GM19239 (cell line): ENCODE data around the gene UBA1.

ENCODE experiments used
- DNase-seq: peaks from one replicate; pipeline ENCODE4 v3.0.0; 2011; ENCODE audit warnings: low spot score; ENCODE audit not compliant: insufficient read length
- FAIRE-seq: peaks from 2 replicates; lab custom pipeline; 2011; peaks lifted over from hg19 to GRCh38; lab: Jason Lieb, UNC

UBA1 gene

DNA sequence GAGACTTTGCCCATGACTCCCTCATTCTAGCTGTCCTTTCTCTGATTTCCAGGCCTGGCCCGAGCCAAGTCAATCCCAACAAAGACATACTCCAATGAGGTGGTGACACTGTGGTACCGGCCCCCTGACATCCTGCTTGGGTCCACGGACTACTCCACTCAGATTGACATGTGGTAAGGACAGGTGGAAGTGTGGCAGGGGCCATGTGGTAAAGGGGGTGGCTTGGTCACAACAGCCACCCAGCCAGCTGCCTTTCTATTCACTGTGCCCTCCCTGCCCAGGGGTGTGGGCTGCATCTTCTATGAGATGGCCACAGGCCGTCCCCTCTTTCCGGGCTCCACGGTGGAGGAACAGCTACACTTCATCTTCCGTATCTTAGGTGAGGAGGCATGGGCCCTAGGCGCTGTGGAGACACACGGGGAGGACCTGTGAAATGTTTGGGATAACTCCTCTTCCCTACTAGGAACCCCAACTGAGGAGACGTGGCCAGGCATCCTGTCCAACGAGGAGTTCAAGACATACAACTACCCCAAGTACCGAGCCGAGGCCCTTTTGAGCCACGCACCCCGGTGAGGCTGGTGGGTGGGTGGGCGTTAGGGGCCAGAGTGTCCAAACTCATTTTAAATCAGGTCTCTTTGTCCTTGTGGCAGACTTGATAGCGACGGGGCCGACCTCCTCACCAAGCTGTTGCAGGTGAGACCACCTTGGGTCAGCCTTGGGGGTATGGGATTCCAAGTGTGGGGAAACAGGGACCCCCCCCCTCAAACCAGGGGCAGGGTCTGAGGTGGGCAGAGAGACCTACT, 33.1 kb downstream of the UBA1 start:
- DNase-seq (no peak), FAIRE-seq (no peak)

DNA sequence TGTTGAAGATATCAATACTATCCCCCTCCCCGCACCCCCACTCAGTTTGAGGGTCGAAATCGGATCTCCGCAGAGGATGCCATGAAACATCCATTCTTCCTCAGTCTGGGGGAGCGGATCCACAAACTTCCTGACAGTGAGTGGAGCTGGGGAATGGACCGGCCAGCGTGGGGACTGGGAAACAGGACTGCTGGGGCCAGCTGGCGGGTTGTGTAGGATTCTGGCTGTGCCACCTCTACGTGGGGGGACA, 33.6 kb downstream of the UBA1 start:
- FAIRE-seq (no peak), DNase-seq (no peak)

DNA sequence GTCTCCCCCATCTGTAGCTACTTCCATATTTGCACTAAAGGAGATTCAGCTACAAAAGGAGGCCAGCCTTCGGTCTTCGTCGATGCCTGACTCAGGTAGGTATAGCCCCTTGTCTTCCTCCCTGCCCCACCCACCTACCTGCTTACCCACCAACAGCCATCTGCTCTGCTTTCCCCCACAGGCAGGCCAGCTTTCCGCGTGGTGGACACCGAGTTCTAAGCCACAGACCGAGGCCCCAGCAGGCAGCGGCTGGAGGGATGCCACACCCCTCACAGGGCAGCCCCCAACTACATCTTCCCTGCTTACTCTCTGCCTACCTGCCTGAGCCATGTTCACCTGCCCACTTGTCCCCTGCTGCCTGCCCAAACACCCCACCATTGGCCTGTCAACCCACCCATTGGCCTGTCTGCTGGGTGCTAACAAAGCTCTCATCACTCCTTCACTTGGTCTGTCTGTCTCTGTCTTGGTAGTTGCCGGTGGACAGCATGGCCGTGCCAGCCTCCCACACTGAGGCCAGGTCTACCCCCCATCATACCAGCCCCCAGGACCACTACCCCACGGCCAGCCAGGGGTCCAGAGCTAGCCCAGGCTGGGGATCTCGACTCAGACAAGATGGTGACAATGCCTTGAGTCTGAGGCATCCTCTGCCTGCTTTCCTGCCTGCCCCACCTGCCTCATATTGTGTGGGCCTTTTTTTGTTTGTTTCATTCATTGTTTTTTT, 35.1 kb downstream of the UBA1 start:
- DNase-seq, result no peak
- FAIRE-seq, result no peak

DNA sequence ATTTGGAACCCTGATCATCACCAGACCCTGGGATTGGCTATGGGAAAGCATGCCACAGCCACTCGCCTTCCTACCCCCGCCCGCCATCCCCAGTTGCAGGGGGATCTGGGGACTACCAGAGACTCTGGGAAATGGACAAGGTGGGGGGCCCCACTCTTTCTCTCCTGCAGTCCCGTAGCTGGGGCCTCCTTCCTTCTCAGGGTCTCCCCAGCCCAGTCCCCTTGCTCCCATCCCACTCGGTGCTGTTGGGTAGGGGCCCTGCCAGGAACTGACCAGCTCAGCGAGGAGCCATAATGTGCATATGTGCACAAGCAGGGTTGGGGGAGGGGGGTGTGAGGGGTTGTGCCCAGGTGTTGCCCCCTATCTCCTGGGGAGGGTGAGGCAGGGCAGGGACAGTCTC, 35.8 kb downstream of the UBA1 start:
- DNase-seq (no peak), FAIRE-seq (no peak)

DNA sequence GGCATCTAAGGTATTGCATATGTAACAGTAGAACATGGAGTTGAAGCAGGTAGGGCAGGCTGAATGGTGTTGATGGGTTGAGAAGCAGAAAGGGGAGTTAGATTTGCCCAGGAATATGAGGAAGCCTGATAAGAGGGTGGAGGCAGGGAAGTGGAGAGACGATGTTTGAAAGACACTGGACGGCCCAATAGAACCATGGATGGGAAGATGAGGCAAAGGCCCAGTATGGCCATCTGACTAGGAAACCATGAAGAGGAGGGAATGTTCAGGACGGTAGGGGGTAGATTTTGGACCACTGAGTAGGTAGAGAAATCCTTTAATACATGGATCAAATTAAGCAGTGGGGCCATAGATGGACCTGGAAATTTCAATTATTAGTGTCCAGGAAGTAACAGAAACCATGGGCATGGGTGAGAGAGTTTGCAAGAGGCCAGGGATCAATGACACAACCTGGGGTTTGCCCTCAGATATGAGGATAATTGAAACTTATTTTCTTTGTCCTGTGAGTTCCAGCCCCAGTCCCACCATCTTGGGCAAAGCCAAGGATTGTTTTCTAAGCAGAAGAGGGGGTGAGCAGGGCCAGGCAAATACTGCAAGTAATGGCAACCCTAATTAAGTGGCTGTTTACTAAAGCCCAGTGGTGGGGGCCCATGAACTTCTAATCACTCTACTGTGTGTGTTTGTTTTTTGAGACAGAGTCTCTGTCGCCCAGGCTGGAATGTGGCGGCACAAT, 36.7 kb downstream of the UBA1 start:
- FAIRE-seq (no peak), DNase-seq (no peak)

DNA sequence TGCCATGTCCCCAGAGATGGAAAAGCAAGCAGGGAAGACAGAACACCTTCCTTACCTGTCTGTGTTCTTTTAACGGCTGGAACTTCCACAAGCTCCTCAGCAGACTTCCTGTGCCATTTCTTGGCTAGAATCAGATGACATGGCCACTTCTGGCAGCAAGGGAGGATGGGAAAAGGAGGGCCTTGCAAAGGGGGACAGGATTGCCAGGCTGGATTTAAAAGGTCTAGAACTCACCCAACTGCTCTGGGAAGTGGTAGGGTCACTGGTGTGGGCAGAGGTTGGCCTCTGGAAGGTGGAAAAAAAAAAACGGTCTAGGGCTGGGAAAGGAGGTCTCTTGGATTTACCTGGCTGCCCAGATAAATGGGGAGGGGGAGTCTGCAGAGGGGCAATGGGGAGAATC, 37.5 kb downstream of the UBA1 start:
- DNase-seq (no peak), FAIRE-seq (no peak)

DNA sequence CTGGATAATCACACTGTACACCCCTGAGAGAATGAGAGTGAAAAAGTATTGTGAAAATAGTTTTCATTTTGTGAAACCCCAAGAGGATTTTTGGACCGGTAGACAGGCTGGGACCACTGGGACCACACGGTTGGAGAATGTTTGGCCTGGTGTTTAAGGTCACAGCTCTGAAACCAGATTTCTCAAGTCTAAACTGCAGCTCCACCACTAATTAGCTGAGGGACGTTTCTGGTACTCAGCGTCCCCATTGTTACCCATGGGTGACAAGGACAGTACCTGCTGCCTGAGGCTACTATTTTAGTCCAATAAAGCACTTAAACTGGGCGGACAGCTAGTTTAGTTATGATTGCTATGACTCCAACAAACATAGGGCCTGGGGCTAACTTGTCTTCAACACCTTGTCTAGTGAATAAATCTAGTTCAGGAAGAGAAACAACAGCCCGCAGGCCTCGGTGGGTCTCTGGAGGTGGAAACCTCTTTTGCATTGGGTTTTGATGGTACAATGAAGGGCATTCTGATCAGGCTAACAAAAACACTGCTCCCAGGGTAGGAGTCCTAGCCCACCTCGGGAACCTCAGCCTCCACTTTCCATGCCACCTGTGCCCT, 38.7 kb downstream of the UBA1 start:
- FAIRE-seq, result peak; percentile 59

DNA sequence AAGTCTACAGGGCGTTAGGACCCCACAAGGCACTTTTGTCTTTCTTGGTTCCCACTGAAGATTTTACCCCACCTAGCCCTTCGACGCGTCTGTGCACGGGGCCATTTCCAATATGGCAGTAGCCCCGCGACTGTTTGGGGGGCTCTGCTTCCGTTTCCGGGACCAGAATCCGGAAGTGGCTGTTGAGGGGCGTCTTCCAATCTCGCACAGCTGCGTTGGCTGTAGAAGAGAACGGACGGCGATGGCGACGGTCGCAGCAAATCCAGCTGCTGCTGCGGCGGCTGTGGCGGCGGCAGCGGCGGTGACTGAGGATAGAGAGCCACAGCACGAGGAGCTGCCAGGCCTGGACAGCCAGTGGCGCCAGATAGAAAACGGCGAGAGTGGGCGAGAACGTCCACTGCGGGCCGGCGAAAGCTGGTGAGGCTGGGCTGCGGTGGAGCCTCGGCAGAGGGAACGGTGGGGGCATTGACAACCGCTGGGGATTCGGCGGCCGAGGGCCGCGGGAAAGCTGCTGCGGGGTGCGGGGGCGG, 39.2 kb downstream of the UBA1 start, which contains the start of gene USP11:
Gene USP11, plus strand, starts transcription at position 207 of the 530 bp plus-strand sequence. Its CDS starts 35 bp downstream, at position 242.
- peak; percentile 28 for DNase-seq
- no peak for FAIRE-seq

More for the DNA sequence above, 38.7 kb downstream of the UBA1 start:
- DNase-seq, result no peak

DNA sequence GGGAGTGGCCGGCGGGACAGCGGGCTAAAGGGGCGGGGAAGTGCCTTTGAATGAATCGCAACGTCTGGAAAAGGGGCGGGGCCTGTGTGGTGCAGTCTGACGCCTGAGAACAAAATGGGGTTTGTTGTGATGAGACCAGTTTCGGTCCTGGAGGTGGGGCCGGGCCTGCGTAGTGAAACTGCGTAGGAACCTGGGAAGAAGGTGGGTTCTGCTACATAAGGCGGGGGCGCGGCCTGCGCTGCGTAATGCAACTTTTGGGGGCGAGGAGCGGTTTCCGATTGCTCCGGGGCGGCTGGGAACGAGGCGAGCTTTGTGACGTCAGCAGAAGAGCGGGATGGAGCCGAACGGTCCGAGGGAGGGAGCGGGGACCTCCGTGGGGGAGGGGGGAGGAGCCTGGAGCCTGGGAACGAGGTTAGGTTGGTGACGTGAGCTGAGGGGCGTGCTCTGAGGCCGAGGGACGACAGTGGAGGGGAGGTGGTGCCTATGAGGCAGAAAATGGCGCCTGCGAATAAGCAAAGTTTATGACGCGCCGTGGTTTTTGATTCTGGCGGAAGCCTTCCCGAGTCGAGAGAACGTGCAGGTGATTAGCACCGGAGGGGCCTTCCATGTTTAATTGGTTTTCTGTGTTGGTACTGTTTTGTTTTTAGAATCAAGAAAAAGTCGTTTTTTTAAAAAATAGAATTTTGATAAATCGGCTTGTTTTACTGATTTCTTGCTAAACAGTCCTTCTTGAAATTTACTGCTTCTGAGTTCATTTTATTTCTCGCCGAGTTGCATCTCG, 39.9 kb downstream of the UBA1 start:
- FAIRE-seq, result peak; percentile 97
- peak; percentile 53 for DNase-seq

DNA sequence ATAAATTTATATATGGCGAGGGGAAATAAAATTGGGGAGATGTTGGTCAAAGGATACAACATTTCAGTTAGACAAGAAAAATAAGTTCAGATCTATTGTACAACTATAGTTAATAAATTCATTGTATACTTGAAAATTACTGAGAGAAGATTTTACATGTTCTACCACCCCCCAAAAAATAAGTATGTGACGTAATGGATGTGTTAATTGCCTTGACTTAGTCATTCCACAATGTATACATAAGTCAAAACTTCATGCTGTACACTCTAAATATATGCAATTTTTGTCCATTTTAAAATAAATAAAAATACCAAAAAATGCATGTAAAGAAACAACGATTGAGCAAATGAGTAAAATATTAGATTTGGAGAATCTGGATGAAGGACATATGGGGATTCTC, 41.0 kb downstream of the UBA1 start:
- no peak for DNase-seq
- no peak for FAIRE-seq

DNA sequence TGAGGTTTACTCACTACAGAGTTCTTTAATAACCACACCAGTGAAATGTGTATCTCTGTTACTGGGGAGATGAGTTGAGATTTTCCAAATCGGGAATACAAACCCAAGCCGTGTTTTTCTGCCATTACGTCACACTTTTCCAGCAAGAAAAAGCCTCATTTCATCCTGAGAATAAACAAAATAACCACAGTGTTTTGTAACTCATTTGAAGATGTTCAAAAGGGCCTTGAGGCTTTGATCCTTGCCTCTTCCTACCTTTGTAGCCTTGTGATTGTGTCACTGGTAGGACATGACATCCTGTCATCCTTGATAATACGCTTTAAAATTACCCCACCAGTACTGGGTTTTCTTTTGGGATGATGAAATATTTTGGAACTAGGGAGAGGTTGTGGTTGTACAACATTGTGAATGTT, 42.1 kb downstream of the UBA1 start:
- no peak for DNase-seq
- FAIRE-seq, result no peak

DNA sequence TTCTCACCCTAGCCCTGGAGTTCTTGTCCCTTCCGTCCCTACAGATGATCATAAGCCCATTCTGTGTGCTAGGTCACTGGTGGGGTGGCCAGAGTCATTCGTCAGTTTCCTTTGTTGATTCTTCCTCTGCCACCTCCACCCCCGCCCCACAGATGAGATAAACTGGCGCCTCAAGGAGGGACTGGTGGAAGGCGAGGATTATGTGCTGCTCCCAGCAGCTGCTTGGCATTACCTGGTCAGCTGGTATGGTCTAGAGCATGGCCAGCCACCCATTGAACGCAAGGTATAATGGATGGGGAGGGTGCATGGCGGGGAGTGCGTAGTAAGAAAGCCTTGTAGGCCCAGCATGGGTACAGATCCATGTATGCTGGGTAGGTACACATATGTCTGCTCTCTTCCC, 45.6 kb downstream of the UBA1 start:
- FAIRE-seq (no peak), DNase-seq (no peak)

DNA sequence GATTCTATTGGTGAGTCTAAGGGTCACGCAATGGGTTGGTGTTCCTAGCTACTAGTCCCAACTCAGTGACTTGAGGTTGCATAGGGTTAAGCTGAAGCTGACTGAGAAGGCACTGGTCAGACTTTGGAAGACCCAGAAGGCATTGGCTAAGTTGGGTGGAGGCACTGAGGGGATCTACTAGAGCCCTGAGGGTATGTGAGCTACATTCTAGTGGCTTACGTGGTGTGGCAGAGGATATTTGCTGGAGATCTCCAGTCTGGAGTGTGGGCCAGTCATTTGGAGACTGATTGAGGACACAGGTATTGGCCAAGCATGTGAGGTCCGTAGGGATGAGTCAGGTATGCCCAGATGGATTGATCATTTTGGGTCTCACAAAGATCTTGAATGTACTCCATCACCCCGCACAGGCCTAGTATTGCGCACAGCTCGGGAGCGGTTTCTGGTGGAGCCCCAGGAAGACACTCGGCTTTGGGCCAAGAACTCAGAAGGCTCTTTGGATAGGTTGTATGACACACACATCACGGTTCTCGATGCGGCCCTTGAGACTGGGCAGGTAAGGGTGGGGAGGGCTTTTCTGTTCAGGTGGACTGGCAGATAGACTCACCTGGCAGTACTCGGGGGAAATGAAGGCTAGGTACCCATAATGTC, 46.4 kb downstream of the UBA1 start:
- no peak for DNase-seq
- FAIRE-seq, result no peak

DNA sequence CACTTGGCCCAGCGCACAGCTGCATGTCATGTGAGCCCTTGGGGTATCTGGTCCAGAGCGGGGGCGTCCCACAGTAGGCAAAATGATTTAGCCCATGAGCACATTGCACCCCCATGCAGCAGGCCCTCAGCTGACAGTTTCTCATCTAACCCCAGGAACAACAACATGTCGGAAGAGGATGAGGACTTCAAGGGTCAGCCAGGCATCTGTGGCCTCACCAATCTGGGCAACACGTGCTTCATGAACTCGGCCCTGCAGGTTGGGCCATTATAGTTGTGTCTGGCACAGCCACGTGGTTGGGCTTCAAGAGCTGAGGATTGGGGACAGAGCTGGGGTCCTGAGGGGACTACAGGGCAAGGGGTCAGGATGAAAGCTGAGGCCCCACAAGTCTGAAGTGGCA, 47.0 kb downstream of the UBA1 start:
- FAIRE-seq (no peak), DNase-seq (no peak)

DNA sequence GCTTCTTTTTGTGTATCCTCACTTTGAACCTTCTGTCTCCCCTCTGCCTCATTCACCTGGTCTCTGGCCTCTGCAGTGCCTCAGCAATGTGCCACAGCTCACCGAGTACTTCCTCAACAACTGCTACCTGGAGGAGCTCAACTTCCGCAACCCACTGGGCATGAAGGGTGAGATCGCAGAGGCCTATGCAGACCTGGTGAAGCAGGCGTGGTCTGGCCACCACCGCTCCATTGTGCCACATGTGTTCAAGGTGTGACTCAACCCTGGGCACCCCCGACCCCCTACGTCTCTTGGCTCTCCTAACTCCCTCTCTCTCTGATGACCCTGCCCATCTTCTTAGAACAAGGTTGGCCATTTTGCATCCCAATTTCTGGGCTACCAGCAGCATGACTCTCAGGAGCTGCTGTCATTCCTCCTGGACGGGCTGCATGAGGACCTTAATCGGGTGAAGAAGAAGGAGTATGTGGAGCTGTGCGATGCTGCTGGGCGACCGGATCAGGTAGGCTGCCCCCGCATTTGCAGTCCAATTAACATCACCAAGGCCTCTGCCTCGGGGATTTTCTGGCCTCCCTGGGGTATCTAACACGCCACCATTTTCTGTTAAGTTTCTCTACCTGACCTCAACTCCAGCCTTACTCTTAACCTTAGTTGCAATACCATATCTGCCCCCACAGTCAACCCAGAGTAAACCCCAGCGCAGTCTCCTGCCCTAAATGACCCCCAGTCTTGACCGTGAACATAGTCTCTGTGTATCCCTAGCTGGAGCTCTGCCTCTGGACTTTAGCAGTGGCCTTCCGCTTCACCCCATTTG, 47.8 kb downstream of the UBA1 start:
- DNase-seq, result no peak
- no peak for FAIRE-seq

DNA sequence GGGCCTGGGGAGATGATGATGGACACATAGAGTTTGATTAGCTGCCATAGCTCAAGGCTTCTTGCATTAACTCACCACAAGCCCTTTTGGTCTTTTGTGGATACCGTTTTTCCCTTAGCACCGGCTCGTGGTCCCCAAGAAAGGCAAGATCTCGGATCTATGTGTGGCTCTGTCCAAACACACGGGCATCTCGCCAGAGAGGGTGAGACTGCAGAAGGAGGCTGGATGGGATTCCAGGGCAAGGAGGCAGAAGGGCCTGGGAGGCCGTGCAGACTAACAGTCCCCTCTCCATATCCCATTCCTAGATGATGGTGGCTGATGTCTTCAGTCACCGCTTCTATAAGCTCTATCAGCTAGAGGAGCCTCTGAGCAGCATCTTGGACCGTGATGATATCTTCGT, 48.7 kb downstream of the UBA1 start:
- FAIRE-seq (no peak), DNase-seq (no peak)

DNA sequence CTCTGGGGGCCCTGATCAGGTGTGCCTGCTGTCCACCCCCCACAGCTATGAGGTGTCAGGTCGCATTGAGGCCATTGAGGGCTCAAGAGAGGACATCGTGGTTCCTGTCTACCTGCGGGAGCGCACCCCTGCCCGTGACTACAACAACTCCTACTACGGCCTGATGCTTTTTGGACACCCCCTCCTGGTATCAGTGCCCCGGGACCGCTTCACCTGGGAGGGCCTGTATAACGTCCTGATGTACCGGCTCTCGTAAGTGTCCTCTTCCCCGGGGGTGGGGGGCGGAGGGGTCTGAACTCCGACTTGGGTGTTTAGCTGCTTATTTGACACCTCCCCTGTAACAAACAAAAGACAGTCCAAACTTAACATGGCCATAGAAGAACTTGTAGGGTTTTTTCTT, 49.7 kb downstream of the UBA1 start:
- no peak for FAIRE-seq

DNA sequence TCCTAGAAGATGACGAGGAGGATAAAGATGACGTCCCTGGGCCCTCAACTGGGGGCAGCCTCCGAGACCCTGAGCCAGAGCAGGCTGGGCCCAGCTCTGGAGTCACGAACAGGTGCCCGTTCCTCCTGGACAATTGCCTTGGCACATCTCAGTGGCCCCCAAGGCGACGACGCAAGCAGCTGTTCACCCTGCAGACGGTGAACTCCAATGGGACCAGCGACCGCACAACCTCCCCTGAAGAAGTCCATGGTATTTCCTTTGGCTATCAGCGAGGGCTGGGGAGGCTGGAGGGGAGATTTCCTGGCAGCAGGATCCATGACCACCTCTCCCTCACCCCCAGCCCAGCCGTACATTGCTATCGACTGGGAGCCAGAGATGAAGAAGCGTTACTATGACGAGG, 51.0 kb downstream of the UBA1 start:
- no peak for FAIRE-seq
- no peak for DNase-seq

More for the DNA sequence above, 49.7 kb downstream of the UBA1 start:
- no peak for DNase-seq

DNA sequence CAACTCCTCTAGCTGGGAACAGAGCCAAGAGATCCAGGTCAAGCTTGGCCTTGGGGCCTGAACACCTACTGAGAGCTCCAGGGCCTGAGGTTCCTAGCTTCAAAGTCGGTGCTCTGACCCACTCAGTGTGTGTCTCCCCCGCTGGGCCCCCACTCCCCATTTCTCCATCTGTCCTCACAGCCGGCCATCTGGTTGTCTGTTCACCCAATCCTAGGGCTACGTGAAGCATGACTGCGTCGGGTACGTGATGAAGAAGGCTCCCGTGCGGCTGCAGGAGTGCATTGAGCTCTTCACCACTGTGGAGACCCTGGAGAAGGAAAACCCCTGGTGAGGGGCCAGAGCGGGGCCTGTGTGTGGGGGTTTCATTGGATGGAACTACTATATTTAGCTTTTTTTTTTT, 51.5 kb downstream of the UBA1 start:
- FAIRE-seq, result no peak
- no peak for DNase-seq
